Measurements from ENCODE around the gene INTS6.
A peak's percentile ranks its signal among the peaks of the same experiment; 100 is the strongest.

The INTS6 gene

GRCh38 chr13:51452361-51453206, at the start of gene INTS6:
TSS of gene INTS6 (minus strand) at chr13:51453036. CDS start at chr13:51452525, 511 bp downstream.
- Mint-ChIP-seq H3K36me3 (peaks cover 68% of the 10 kb centered on the region), H3K9me3 (peaks cover 2% of the 10 kb centered on the region), H3K4me1 (peaks cover 40% of the 10 kb centered on the region), H3K27ac (peak within 1 kb of the TSS; percentile 99), H3K4me3 (peak within 1 kb of the TSS; percentile 87)
- peak; percentile 88 for ATAC-seq
- DNase-seq (ENCODE audit: low spot score in 2 of 2), result peak; percentile 97 to 99

GRCh38 chr13:51502153-51502651, 49.4 kb upstream of the INTS6 start:
- no peaks in the 10 kb centered on the region for H3K36me3 Mint-ChIP-seq
- peaks cover 19% of the 10 kb centered on the region for H3K4me1 Mint-ChIP-seq
- DNase-seq (ENCODE audit: low spot score in 2 of 2), result peak in 1 of 2 donors; percentile 54
- peak; percentile 99 for ATAC-seq
- H3K27ac Mint-ChIP-seq, result peak overlapping the region; percentile 61
- H3K9me3 Mint-ChIP-seq, result no peaks in the 10 kb centered on the region
- H3K4me3 Mint-ChIP-seq, result no peak overlapping the region

- H3K4me3 Mint-ChIP-seq, result no peak overlapping the region
- DNase-seq (ENCODE audit: low spot score in 2 of 2) (no peak), ATAC-seq (no peak)
- H3K9me3 Mint-ChIP-seq, result no peaks in the 10 kb centered on the region
- peaks cover 19% of the 10 kb centered on the region for H3K4me1 Mint-ChIP-seq
- peak overlapping the region; percentile 61 for H3K27ac Mint-ChIP-seq
- no peaks in the 10 kb centered on the region for H3K36me3 Mint-ChIP-seq
These were observed 48.8 kb upstream of the INTS6 start for GRCh38 chr13:51501592-51502152.

- no peak for DNase-seq (ENCODE audit: low spot score in 2 of 2)
- no peak for ATAC-seq
- Mint-ChIP-seq H3K4me1 (peaks cover 19% of the 10 kb centered on the region), H3K9me3 (no peaks in the 10 kb centered on the region), H3K27ac (peak overlapping the region; percentile 61), H3K36me3 (no peaks in the 10 kb centered on the region), H3K4me3 (no peak overlapping the region)
These were observed 48.3 kb upstream of the INTS6 start for GRCh38 chr13:51501096-51501495.

GRCh38 chr13:51500687-51501086, 47.9 kb upstream of the INTS6 start:
- ATAC-seq (no peak), DNase-seq (ENCODE audit: low spot score in 2 of 2) (no peak)
- Mint-ChIP-seq H3K4me1 (peaks cover 19% of the 10 kb centered on the region), H3K36me3 (no peaks in the 10 kb centered on the region), H3K27ac (no peak overlapping the region), H3K4me3 (no peak overlapping the region), H3K9me3 (no peaks in the 10 kb centered on the region)

GRCh38 chr13:51499841-51500240, 47.0 kb upstream of the INTS6 start:
- no peaks in the 10 kb centered on the region for H3K36me3 Mint-ChIP-seq
- no peak overlapping the region for H3K27ac Mint-ChIP-seq
- DNase-seq (ENCODE audit: low spot score in 2 of 2) (no peak), ATAC-seq (no peak)
- H3K9me3 Mint-ChIP-seq, result no peaks in the 10 kb centered on the region
- no peak overlapping the region for H3K4me3 Mint-ChIP-seq
- H3K4me1 Mint-ChIP-seq, result peaks cover 19% of the 10 kb centered on the region

GRCh38 chr13:51495316-51495715, 42.5 kb upstream of the INTS6 start:
- DNase-seq (ENCODE audit: low spot score in 2 of 2) (no peak), ATAC-seq (no peak)
- H3K4me1 Mint-ChIP-seq, result no peaks in the 10 kb centered on the region
- H3K4me3 Mint-ChIP-seq, result no peak overlapping the region
- H3K27ac Mint-ChIP-seq, result no peak overlapping the region
- H3K9me3 Mint-ChIP-seq, result no peaks in the 10 kb centered on the region
- H3K36me3 Mint-ChIP-seq, result no peaks in the 10 kb centered on the region

GRCh38 chr13:51494156-51494555, 41.3 kb upstream of the INTS6 start:
- H3K36me3 Mint-ChIP-seq, result no peaks in the 10 kb centered on the region
- ATAC-seq (no peak), DNase-seq (ENCODE audit: low spot score in 2 of 2) (no peak)
- no peak overlapping the region for H3K4me3 Mint-ChIP-seq
- no peaks in the 10 kb centered on the region for H3K4me1 Mint-ChIP-seq
- H3K27ac Mint-ChIP-seq, result no peak overlapping the region
- no peaks in the 10 kb centered on the region for H3K9me3 Mint-ChIP-seq

- no peak overlapping the region for H3K4me3 Mint-ChIP-seq
- no peak for DNase-seq (ENCODE audit: low spot score in 2 of 2)
- no peaks in the 10 kb centered on the region for H3K4me1 Mint-ChIP-seq
- no peaks in the 10 kb centered on the region for H3K9me3 Mint-ChIP-seq
- no peak for ATAC-seq
- H3K36me3 Mint-ChIP-seq, result no peaks in the 10 kb centered on the region
- H3K27ac Mint-ChIP-seq, result no peak overlapping the region
These were observed 35.4 kb upstream of the INTS6 start for GRCh38 chr13:51488212-51488611.

GRCh38 chr13:51481656-51482055, 28.8 kb upstream of the INTS6 start:
- DNase-seq (ENCODE audit: low spot score in 2 of 2), result no peak
- Mint-ChIP-seq H3K36me3 (no peaks in the 10 kb centered on the region), H3K4me3 (no peak overlapping the region), H3K4me1 (no peaks in the 10 kb centered on the region), H3K27ac (no peak overlapping the region), H3K9me3 (no peaks in the 10 kb centered on the region)
- no peak for ATAC-seq

GRCh38 chr13:51479199-51479523, 26.3 kb upstream of the INTS6 start:
- Mint-ChIP-seq H3K9me3 (no peaks in the 10 kb centered on the region), H3K4me3 (no peak overlapping the region), H3K27ac (no peak overlapping the region), H3K36me3 (no peaks in the 10 kb centered on the region), H3K4me1 (no peaks in the 10 kb centered on the region)
- DNase-seq (ENCODE audit: low spot score in 2 of 2) (no peak), ATAC-seq (peak; percentile 53)

- Mint-ChIP-seq H3K27ac (no peak overlapping the region), H3K4me3 (no peak overlapping the region)
- no peak for ATAC-seq
These were observed 25.8 kb upstream of the INTS6 start for GRCh38 chr13:51478418-51479198.

GRCh38 chr13:51477653-51478324, 25.0 kb upstream of the INTS6 start:
- no peaks in the 10 kb centered on the region for H3K36me3 Mint-ChIP-seq
- H3K9me3 Mint-ChIP-seq, result no peaks in the 10 kb centered on the region
- DNase-seq (ENCODE audit: low spot score in 2 of 2), result no peak
- H3K4me3 Mint-ChIP-seq, result no peak overlapping the region
- no peak for ATAC-seq
- H3K27ac Mint-ChIP-seq, result no peak overlapping the region
- no peaks in the 10 kb centered on the region for H3K4me1 Mint-ChIP-seq

More at GRCh38 chr13:51478418-51479198, 25.8 kb upstream of the INTS6 start:
- Mint-ChIP-seq H3K9me3 (no peaks in the 10 kb centered on the region), H3K36me3 (no peaks in the 10 kb centered on the region), H3K4me1 (no peaks in the 10 kb centered on the region)
- DNase-seq (ENCODE audit: low spot score in 2 of 2), result no peak

- no peak overlapping the region for H3K27ac Mint-ChIP-seq
- no peaks in the 10 kb centered on the region for H3K9me3 Mint-ChIP-seq
- no peak for ATAC-seq
- H3K4me1 Mint-ChIP-seq, result no peaks in the 10 kb centered on the region
- H3K4me3 Mint-ChIP-seq, result no peak overlapping the region
- DNase-seq (ENCODE audit: low spot score in 2 of 2), result no peak
- no peaks in the 10 kb centered on the region for H3K36me3 Mint-ChIP-seq
These were observed 24.3 kb upstream of the INTS6 start for GRCh38 chr13:51477149-51477548.

All from stimulated activated effector memory CD8-positive, alpha-beta T cell treated with anti-CD3 and anti-CD28 coated beads, Interleukin-12 subunit alpha, Interleukin-12 subunit beta, amount 100 ng/mL, for 72 hours (primary cell).